ENCODE results near the gene ZNF136. TPM values are rescaled to one million over a fixed set of nuclear protein-coding genes. Genes with fewer than 3 reads are reported as not detected.

The ZNF136 gene
- total and polyA plus RNA-seq, 2 of the 8 experiments (the other 6 are each of a cell fraction or from before 2014, with no cell fraction given): 1.6 to 6.9 TPM

DNA sequence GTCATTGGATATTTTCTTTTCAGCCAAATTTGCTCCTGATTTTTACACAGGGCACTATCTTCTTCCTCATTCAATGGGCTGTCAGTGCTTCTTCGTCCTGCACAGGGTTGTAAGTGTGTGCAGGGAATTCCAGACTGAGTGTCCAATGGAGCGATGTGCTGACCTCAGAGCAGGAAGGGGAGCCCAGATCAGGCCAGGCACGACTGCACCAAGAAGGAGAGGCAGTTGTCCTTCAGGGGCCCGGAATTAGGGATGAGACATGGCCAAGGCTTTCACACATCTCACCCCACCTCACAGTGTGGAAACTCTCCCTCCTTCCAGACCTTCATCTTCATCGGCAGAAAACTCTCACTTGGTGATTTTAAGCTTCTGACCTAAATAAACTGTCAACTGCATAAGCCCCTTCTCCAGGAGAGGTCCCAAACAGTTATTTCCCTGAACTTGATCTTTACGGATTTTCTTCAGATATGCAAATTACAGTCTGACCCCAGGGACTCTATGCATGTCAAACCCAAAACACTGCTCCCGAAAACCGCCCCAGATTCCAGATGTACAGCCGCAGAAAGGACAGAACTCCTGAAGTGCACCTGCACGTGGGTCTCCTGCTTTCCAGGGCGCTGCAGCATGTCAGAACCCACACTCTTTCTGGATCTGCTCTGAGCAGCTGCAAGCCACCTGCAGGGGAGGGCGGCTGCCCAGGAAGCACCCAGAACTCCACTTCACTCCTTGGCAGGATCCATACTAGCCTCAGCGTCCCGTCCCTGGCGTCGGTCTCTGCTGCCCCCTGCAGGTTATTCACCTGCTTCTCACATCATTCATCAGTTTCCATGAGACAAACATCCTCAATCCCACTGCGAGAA lies 22.1 kb upstream of the ZNF136 start (continued):
- TF ChIP-seq CTBP2 (IDR thresholded peaks at IDR 0.05; ENCODE audit: borderline replicate concordance, insufficient read depth, insufficient read length, low read length) (no peak), POLR2AphosphoS5 (IDR thresholded peaks at IDR 0.05; ENCODE audit: low read depth, low read length) (peak; percentile 15; the same call in 1 of the 2 replicates), RBBP5 (IDR thresholded peaks at IDR 0.05; ENCODE audit: borderline replicate concordance, low read depth, low read length) (0 out of 2 replicates have a peak, but pooled peaks have one; percentile 9), JUND (IDR thresholded peaks at IDR 0.05; ENCODE audit: low read length) (no peak), RAD21 (IDR thresholded peaks at IDR 0.05 in 1 of 2, conservative IDR thresholded peaks at IDR 0.05 in 1 of 2; ENCODE audit: low read depth in 2 of 2, low read length in 2 of 2) (peak; percentile 94 to 96), EGR1 (IDR thresholded peaks at IDR 0.05; ENCODE audit: borderline replicate concordance, low read depth, low read length) (no peak), SP4 (IDR thresholded peaks at IDR 0.05; ENCODE audit: low read length) (no peak), TAF1 (IDR thresholded peaks at IDR 0.05; ENCODE audit: low read depth, low read length) (no peak)
